Chondrocyte (in vitro differentiated cells): ENCODE results near the gene SDK2. TPM values are rescaled to one million over a fixed set of nuclear protein-coding genes. Genes with fewer than 3 reads are reported as not detected.
A peak's percentile ranks its signal among the peaks of the same experiment; 100 is the strongest.

ENCODE experiments used
- DNase-seq: peaks from one replicate; pipeline ENCODE4 v3.0.0; 2021; ENCODE audit warnings: mixed read lengths, low spot score
- H3K27ac Mint-ChIP-seq: one replicate; pipeline ENCODE4 v1.8.0; 2021; ENCODE audit warnings: mild to moderate bottlenecking, moderate library complexity, mixed read lengths; ENCODE audit not compliant: unreplicated experiment
- H3K27me3 Mint-ChIP-seq: 2 replicates; pipeline ENCODE4 v1.8.0; 2021; ENCODE audit warnings: low read depth, mixed read lengths
- H3K36me3 Mint-ChIP-seq: 2 replicates; pipeline ENCODE4 v1.8.0; 2021; ENCODE audit warnings: low read depth, mixed read lengths
- H3K4me1 Mint-ChIP-seq: 2 replicates; pipeline ENCODE4 v1.8.0; 2021; ENCODE audit warnings: low read depth, mild to moderate bottlenecking, mixed read lengths
- H3K4me3 Mint-ChIP-seq: one replicate; pipeline ENCODE4 v1.8.0; 2021; ENCODE audit warnings: mild to moderate bottlenecking, moderate library complexity, mixed read lengths; ENCODE audit not compliant: unreplicated experiment
- H3K9me3 Mint-ChIP-seq: 2 replicates; pipeline ENCODE4 v1.8.0; 2021; ENCODE audit warnings: low read depth, mixed read lengths
- total RNA-seq: library from RNA; stranded (reverse); gene quantifications from 3 replicates; pipeline ENCODE4 v1.2.1, GENCODE V29; 2021
- TF ChIP-seq, protein P1 (sequence below): fragments of 200-600 bp; sonication (generic); IDR thresholded peaks from 2 replicates; pipeline ENCODE4 v1.5.0; 2021; ENCODE audit warnings: antibody characterized with exemption, mild to moderate bottlenecking, moderate library complexity

The SDK2 gene
- total RNA-seq, 1 donor from 2014 or later, result 15.8 TPM

DNA sequence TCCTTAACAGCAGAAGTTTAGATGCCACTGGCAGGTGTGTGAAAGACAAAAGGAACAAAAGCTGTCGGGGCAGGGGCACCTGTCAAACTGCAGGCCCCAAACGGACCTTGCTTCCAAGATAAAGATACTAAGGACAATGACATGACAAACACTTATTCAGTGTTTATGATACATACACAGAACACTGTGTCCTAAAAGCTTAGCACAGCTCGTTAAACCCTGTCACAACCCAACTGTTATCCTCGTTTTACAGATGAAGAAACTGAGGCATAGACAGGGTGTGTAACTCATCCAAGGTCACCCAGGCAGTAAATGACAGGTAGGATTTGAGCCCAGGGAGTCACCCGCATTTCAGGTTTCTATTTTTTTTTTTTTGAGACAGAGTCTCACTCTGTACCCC, 9.6 kb downstream of the SDK2 start:
- no peaks in the 10 kb centered on the region for H3K27me3 Mint-ChIP-seq
- H3K36me3 Mint-ChIP-seq, result no peaks in the 10 kb centered on the region
- H3K27ac Mint-ChIP-seq, result no peak overlapping the region
- peak; percentile 7 for DNase-seq
- H3K9me3 Mint-ChIP-seq, result no peaks in the 10 kb centered on the region
- H3K4me1 Mint-ChIP-seq, result peaks cover 21% of the 10 kb centered on the region
- H3K4me3 Mint-ChIP-seq, result no peak overlapping the region
- TF ChIP-seq, protein P1, sequence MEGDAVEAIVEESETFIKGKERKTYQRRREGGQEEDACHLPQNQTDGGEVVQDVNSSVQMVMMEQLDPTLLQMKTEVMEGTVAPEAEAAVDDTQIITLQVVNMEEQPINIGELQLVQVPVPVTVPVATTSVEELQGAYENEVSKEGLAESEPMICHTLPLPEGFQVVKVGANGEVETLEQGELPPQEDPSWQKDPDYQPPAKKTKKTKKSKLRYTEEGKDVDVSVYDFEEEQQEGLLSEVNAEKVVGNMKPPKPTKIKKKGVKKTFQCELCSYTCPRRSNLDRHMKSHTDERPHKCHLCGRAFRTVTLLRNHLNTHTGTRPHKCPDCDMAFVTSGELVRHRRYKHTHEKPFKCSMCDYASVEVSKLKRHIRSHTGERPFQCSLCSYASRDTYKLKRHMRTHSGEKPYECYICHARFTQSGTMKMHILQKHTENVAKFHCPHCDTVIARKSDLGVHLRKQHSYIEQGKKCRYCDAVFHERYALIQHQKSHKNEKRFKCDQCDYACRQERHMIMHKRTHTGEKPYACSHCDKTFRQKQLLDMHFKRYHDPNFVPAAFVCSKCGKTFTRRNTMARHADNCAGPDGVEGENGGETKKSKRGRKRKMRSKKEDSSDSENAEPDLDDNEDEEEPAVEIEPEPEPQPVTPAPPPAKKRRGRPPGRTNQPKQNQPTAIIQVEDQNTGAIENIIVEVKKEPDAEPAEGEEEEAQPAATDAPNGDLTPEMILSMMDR, result no peak

DNA sequence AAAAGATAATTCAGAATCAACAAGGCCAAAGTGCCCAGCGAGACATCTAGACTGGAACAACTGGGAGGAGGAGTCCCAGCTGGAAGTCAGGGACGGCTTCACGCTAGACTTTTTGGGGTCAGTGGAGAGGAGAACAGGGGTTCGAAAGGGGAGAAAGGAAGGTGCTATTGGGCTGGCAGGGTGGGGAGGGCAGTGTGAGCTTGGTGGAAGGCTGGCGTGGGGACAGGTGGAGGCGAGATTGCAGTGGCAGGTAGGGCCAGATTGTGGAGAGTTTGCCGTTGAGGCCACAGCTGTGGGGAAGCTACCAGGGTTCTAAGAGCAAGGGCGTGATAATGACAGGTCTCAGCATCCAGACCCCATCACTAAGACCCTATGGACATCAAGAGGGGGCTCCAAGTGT, 10.5 kb downstream of the SDK2 start:
- Mint-ChIP-seq H3K4me3 (no peak overlapping the region), H3K36me3 (no peaks in the 10 kb centered on the region), H3K9me3 (no peaks in the 10 kb centered on the region), H3K4me1 (peaks cover 13% of the 10 kb centered on the region), H3K27me3 (no peaks in the 10 kb centered on the region), H3K27ac (no peak overlapping the region)
- peak; percentile 59 for DNase-seq
- TF ChIP-seq, protein P1, result no peak

DNA sequence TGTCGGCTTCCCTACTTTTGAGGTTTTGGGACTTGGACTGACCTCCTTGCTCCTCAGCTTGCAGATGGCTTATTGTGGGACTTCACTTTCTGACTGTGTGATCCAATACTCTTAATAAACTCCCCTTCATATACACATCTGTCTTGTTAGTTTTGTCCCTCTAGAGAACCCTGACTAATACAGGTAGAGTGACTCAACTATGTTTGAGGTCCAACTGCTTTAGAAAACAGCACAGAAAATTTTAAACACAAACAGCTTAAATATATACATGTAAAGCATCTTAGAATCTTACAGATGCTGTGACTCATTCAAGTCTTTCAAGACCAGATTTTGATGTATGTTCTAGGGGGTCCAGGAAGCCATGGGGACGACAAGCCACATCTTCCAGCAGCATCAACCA, 11.7 kb downstream of the SDK2 start:
- Mint-ChIP-seq H3K4me3 (no peak overlapping the region), H3K9me3 (no peaks in the 10 kb centered on the region), H3K27ac (no peak overlapping the region), H3K4me1 (peaks cover under 1% of the 10 kb centered on the region), H3K36me3 (no peaks in the 10 kb centered on the region), H3K27me3 (no peaks in the 10 kb centered on the region)
- TF ChIP-seq, protein P1, result no peak
- DNase-seq, result no peak

DNA sequence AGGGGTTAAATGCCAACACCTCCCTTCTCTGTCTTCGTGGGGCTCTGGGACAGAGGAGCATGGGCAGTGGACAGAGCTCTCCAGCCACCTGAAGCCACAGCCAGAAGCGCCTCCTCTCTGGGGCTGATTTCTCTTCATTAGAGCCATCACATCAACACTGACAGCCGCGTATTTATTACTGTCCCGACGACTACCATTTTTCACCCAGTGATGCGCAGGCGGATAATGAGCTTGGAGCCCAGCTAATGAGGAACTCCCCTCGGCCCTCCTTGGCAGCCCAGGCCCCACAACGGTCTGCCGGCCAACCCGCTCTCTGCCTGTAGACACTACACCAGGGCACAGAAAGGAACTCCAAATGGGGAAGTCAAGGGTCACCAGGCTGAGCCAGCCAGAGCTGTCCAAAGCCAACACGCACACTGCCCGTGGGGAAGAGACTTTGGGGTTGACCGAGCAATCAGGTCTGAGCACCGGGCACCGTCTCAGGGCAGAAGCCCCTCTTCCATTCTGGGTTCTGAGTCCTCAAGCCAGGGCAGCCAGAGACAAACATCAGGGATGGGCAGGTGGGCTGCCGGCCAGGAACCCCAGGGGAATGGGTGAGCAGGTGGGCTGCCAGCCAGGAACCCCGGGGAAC, 13.2 kb downstream of the SDK2 start:
- H3K4me3 Mint-ChIP-seq, result no peak overlapping the region
- no peaks in the 10 kb centered on the region for H3K9me3 Mint-ChIP-seq
- peaks cover 8% of the 10 kb centered on the region for H3K4me1 Mint-ChIP-seq
- H3K36me3 Mint-ChIP-seq, result no peaks in the 10 kb centered on the region
- no peak overlapping the region for H3K27ac Mint-ChIP-seq
- TF ChIP-seq, protein P1, result no peak
- H3K27me3 Mint-ChIP-seq, result no peaks in the 10 kb centered on the region
- DNase-seq, result peak; percentile 82

DNA sequence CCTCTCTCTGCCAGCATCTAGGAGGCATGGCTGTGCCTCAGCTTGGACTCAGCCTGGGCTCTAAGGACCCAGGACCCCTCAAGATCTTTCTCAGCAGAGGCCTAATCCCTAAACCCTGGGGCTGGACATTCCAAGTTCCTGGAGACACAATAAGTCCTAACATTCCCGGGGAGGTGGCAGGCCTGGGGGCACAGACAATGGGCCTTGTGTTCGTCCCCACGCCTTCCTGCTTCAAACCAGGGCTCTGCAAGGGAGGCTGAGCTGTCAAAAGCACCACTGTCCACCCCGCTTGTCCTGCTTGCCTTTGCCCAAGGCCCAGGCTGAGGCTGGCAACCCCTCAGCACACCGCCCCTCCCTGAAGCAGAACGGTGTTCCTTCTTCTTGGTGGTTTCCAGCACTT, 13.7 kb downstream of the SDK2 start:
- H3K4me3 Mint-ChIP-seq, result no peak overlapping the region
- peak; percentile 56 for DNase-seq
- no peaks in the 10 kb centered on the region for H3K9me3 Mint-ChIP-seq
- H3K4me1 Mint-ChIP-seq, result peaks cover 8% of the 10 kb centered on the region
- no peak overlapping the region for H3K27ac Mint-ChIP-seq
- TF ChIP-seq, protein P1, result no peak
- no peaks in the 10 kb centered on the region for H3K36me3 Mint-ChIP-seq
- H3K27me3 Mint-ChIP-seq, result no peaks in the 10 kb centered on the region
